ENCODE measurements around the gene ARCN1. TPM values are rescaled to one million over a fixed set of nuclear protein-coding genes. Genes with fewer than 3 reads are reported as not detected.

Gene ARCN1
- total and polyA plus RNA-seq, 2 experiments from 2014 or later: 77.6 to 124 TPM

DNA sequence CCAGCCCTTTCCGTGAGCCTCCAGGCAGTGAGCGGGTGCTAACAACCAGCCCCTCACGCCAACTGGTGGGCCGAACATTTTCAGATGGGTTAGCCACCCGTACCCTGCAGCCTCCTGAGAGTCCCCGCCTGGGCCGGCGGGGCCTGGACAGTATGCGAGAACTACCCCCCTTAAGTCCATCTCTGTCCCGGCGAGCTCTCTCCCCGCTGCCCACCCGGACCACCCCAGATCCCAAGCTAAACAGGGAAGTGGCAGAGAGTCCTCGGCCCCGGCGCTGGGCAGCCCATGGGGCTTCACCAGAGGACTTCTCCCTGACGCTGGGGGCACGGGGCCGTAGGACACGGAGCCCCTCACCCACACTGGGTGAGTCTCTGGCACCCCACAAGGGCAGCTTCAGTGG, 55.8 kb downstream of the ARCN1 start:
- Histone ChIP-seq H3K9me3 (ENCODE audit: low read depth) (no peaks in the 10 kb centered on the region), H3K36me3 (peaks cover 24% of the 10 kb centered on the region), H3K27ac (no peak overlapping the region), H3K4me3 (no peak overlapping the region), H3K4me1 (ENCODE audit: low read depth) (peaks cover 6% of the 10 kb centered on the region), H3K27me3 (no peaks in the 10 kb centered on the region)
- no peak for TF ChIP-seq CTCF (IDR thresholded peaks at IDR 0.05; ENCODE audit: low read depth, low read length)
- DNase-seq (ENCODE audit: low read depth in 1 of 2, low spot score in 1 of 2): no peak

DNA sequence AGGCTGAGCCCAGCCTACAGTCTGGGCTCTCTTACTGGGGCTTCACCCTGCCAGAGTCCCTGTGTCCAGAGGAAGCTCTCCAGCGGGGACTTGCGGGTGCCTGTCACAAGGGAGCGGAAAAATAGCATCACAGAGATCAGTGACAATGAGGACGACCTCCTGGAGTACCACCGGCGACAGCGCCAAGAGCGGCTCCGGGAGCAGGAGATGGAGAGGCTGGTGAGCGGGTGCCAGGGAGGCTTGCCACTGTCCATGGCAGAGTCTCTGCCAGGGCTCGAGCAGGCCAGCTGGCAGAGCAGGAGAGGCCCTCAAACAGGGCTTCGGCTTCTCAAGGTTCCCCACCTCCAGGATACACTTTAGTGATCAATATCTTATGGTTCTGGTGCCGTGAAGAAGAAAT, 56.2 kb downstream of the ARCN1 start:
- Histone ChIP-seq H3K9me3 (ENCODE audit: low read depth) (no peaks in the 10 kb centered on the region), H3K36me3 (peaks cover 24% of the 10 kb centered on the region), H3K4me1 (ENCODE audit: low read depth) (peaks cover 2% of the 10 kb centered on the region), H3K27me3 (no peaks in the 10 kb centered on the region), H3K4me3 (no peak overlapping the region), H3K27ac (no peak overlapping the region)
- no peak for TF ChIP-seq CTCF (IDR thresholded peaks at IDR 0.05; ENCODE audit: low read depth, low read length)
- no peak for DNase-seq (ENCODE audit: low read depth in 1 of 2, low spot score in 1 of 2)

- H3K9me3 ChIP-seq (ENCODE audit: low read depth): no peaks in the 10 kb centered on the region
- no peaks in the 10 kb centered on the region for H3K4me1 ChIP-seq (ENCODE audit: low read depth)
- H3K4me3 ChIP-seq: no peak overlapping the region
- no peak overlapping the region for H3K27ac ChIP-seq
- TF ChIP-seq CTCF (IDR thresholded peaks at IDR 0.05; ENCODE audit: low read depth, low read length): no peak
- no peak for DNase-seq (ENCODE audit: low read depth in 1 of 2, low spot score in 1 of 2)
- H3K36me3 ChIP-seq: peaks cover 24% of the 10 kb centered on the region
- H3K27me3 ChIP-seq: no peaks in the 10 kb centered on the region
Measured at GRCh38 chr11:118628861-118629549, 56.8 kb downstream of the ARCN1 start.

DNA sequence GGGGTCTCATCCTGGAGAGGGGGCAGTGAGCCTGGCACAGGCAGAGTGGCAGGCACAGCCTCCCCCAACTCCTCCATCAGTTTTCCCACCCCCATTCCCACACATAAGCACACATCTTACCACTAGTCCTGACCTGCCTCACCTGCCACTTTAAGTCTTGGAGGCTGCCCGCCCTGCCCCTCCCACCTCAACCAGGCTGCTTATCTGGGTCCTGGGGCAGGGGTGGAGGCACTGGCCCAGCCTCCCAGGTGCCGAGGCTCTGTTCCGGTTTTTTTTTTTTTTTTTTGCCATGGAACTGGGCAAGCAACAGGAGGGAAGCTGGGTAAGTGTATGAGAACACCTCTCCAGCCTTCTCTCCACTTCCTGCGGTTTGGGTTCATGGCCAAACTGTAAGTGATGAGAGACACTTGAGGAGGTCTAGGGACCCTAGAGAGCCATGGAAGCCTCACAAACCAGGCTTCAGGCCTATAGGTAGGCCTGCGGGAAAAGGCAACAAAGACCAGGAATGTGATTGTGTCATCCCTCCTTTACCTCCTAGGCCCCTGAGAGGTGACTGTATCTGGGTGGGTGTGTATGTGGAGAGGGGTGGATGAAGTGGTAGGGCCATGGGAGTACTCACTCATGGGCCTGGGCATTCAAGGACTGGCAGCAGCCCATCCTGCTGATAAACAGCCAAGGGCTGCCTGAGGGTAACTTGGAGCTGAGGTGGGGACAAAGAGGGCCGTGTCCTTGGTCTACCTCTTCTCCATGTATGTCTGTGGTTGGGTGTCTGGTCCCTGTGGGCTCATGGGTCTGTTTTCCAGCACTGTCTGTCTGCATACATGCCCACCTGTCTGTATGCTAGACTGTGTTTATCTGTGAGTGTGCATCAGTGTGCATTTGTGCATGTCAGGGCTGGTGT, 57.8 kb downstream of the ARCN1 start:
- Histone ChIP-seq H3K27me3 (no peaks in the 10 kb centered on the region), H3K4me1 (ENCODE audit: low read depth) (peaks cover 7% of the 10 kb centered on the region), H3K9me3 (ENCODE audit: low read depth) (no peaks in the 10 kb centered on the region), H3K27ac (no peak overlapping the region), H3K4me3 (no peak overlapping the region), H3K36me3 (peaks cover 21% of the 10 kb centered on the region)
- DNase-seq (ENCODE audit: low read depth in 1 of 2, low spot score in 1 of 2): no peak
- no peak for TF ChIP-seq CTCF (IDR thresholded peaks at IDR 0.05; ENCODE audit: low read depth, low read length)

GRCh38 chr11:118631142-118631909, 59.1 kb downstream of the ARCN1 start:
- no peaks in the 10 kb centered on the region for H3K9me3 ChIP-seq (ENCODE audit: low read depth)
- DNase-seq (ENCODE audit: low read depth in 1 of 2, low spot score in 1 of 2): no peak
- H3K27ac ChIP-seq: no peak overlapping the region
- H3K27me3 ChIP-seq: no peaks in the 10 kb centered on the region
- peaks cover 12% of the 10 kb centered on the region for H3K4me1 ChIP-seq (ENCODE audit: low read depth)
- no peak overlapping the region for H3K4me3 ChIP-seq
- peaks cover 21% of the 10 kb centered on the region for H3K36me3 ChIP-seq
- no peak for TF ChIP-seq CTCF (IDR thresholded peaks at IDR 0.05; ENCODE audit: low read depth, low read length)
